H9 (cell line): ENCODE data around the gene PHKG1. TPM values are rescaled to one million over a fixed set of nuclear protein-coding genes. Genes with fewer than 3 reads are reported as not detected.
"Not testable (repeated sequence)": the region's sequence is repeated elsewhere in the genome, so short reads cannot be mapped to it uniquely, and the experiment has no call there.

ENCODE experiments used
- DNase-seq: peaks from one replicate; pipeline ENCODE4 v3.0.0-alpha.2; 2017
- H2AFZ ChIP-seq: one replicate; pipeline ENCODE4 v1.6.1; 2013; ENCODE audit warnings: mild to moderate bottlenecking, low read length, control low read depth, moderate library complexity
- H2AK5ac ChIP-seq: 2 replicates; pipeline ENCODE4 v1.6.1; 2013; ENCODE audit warnings: low read length, control low read depth, mixed read lengths; ENCODE audit not compliant: insufficient read length
- H2BK120ac ChIP-seq: one replicate; pipeline ENCODE4 v1.6.1; 2013; ENCODE audit warnings: low read depth, mild to moderate bottlenecking, low read length, control low read depth, inconsistent platforms; ENCODE audit not compliant: poor library complexity, severe bottlenecking
- H2BK12ac ChIP-seq: 2 replicates; pipeline ENCODE4 v1.6.1; 2013; ENCODE audit warnings: low read length, control low read depth, mixed read lengths, low read depth; ENCODE audit not compliant: insufficient read length
- H2BK15ac ChIP-seq: 2 replicates; pipeline ENCODE4 v1.6.1; 2013; ENCODE audit warnings: low read depth, low read length, control low read depth
- H2BK20ac ChIP-seq: one replicate; pipeline ENCODE4 v1.6.1; 2013; ENCODE audit warnings: low read depth, mild to moderate bottlenecking, low read length, control low read depth, inconsistent platforms; ENCODE audit not compliant: poor library complexity, severe bottlenecking
- H2BK5ac ChIP-seq: 2 replicates; pipeline ENCODE4 v1.6.1; 2013; ENCODE audit warnings: low read length, control low read depth, mixed read lengths; ENCODE audit not compliant: insufficient read length
- H3K14ac ChIP-seq: 2 replicates; pipeline ENCODE4 v1.6.1; 2013; ENCODE audit warnings: low read length, control low read depth; ENCODE audit not compliant: insufficient read depth
- H3K18ac ChIP-seq: 2 replicates; pipeline ENCODE4 v1.6.1; 2013; ENCODE audit warnings: low read depth, mild to moderate bottlenecking, mixed read lengths, low read length, control low read depth; ENCODE audit not compliant: insufficient read length
- H3K23ac ChIP-seq: 2 replicates; pipeline ENCODE4 v1.6.1; 2013; ENCODE audit warnings: low read length, control low read depth, mixed read lengths, low read depth; ENCODE audit not compliant: insufficient read length
- H3K23me2 ChIP-seq: 2 replicates; pipeline ENCODE4 v1.6.1; 2013; ENCODE audit warnings: low read depth, mild to moderate bottlenecking, mixed read lengths, low read length, control low read depth; ENCODE audit not compliant: insufficient read length, poor library complexity, severe bottlenecking
- H3K27ac ChIP-seq: 2 replicates; pipeline ENCODE4 v1.5.1; 2013; ENCODE audit warnings: low read length, control low read depth, mixed read lengths, low read depth; ENCODE audit not compliant: insufficient read length
- H3K27me3 ChIP-seq: 2 replicates; pipeline ENCODE4 v1.6.1; 2013; ENCODE audit warnings: low read length, control low read depth, inconsistent platforms; ENCODE audit not compliant: insufficient read depth
- H3K4ac ChIP-seq: 2 replicates; pipeline ENCODE4 v1.6.1; 2013; ENCODE audit warnings: low read depth, mild to moderate bottlenecking, control low read depth, inconsistent platforms, low read length, moderate library complexity
- H3K4me1 ChIP-seq: 2 replicates; pipeline ENCODE4 v1.6.1; 2013; ENCODE audit warnings: low read length, control low read depth, inconsistent platforms; ENCODE audit not compliant: insufficient read depth
- H3K4me2 ChIP-seq: 2 replicates; pipeline ENCODE4 v1.6.1; 2013; ENCODE audit warnings: low read length, control low read depth, mixed read lengths; ENCODE audit not compliant: insufficient read length, insufficient read depth
- H3K56ac ChIP-seq: 2 replicates; pipeline ENCODE4 v1.6.1; 2013; ENCODE audit warnings: low read depth, mild to moderate bottlenecking, mixed read lengths, low read length, control low read depth; ENCODE audit not compliant: insufficient read length
- H3K79me1 ChIP-seq: 2 replicates; pipeline ENCODE4 v1.6.1; 2013; ENCODE audit warnings: low read depth, mild to moderate bottlenecking, moderate library complexity, low read length, control low read depth, inconsistent platforms; ENCODE audit not compliant: insufficient read depth, poor library complexity, severe bottlenecking
- H3K79me2 ChIP-seq: 2 replicates; pipeline ENCODE4 v1.6.1; 2013; ENCODE audit warnings: low read length, control low read depth, inconsistent platforms; ENCODE audit not compliant: insufficient read depth
- H3K9ac ChIP-seq: 2 replicates; pipeline ENCODE4 v1.6.1; 2013; ENCODE audit warnings: low read length, control low read depth, mixed read lengths; ENCODE audit not compliant: insufficient read length; ENCODE audit errors: extremely low read depth
- H3K9me3 ChIP-seq: one replicate; pipeline ENCODE4 v1.6.1; 2013; ENCODE audit warnings: low read depth, low read length, inconsistent platforms; ENCODE audit not compliant: control insufficient read depth
- H3T11ph ChIP-seq: one replicate; pipeline ENCODE4 v1.6.1; 2013; ENCODE audit warnings: mild to moderate bottlenecking, low read length, control low read depth, inconsistent platforms
- H4K20me1 ChIP-seq: one replicate; pipeline ENCODE4 v1.6.1; 2013; ENCODE audit not compliant: control insufficient read depth, insufficient read length, insufficient read depth
- H4K5ac ChIP-seq: 2 replicates; pipeline ENCODE4 v1.6.1; 2013; ENCODE audit warnings: low read depth, mild to moderate bottlenecking, mixed read lengths, low read length, control low read depth; ENCODE audit not compliant: insufficient read length
- H4K8ac ChIP-seq: replicated peaks from 2 replicates; pipeline ENCODE4 v1.6.1; 2013; ENCODE audit warnings: low read length, control low read depth, mixed read lengths, low read depth; ENCODE audit not compliant: insufficient read length
- H4K91ac ChIP-seq: 2 replicates; pipeline ENCODE4 v1.6.1; 2013; ENCODE audit warnings: low read depth, mild to moderate bottlenecking, moderate library complexity, mixed read lengths, low read length, control low read depth; ENCODE audit not compliant: insufficient read length
- H3K27ac Mint-ChIP-seq, 3 experiments: 2 replicates in 2 of 3; 3 replicates in 1 of 3; pipeline ENCODE4 v1.8.0; 2020 to 2021; ENCODE audit warnings: mixed read lengths in 3 of 3, mild to moderate bottlenecking in 1 of 3, moderate library complexity in 1 of 3
- H3K27me3 Mint-ChIP-seq: 2 replicates; pipeline ENCODE4 v1.8.0; 2021; ENCODE audit warnings: low read depth, mild to moderate bottlenecking, moderate library complexity, mixed read lengths
- H3K36me3 Mint-ChIP-seq, 3 experiments: 2 replicates in 2 of 3; 3 replicates in 1 of 3; pipeline ENCODE4 v1.8.0; 2020 to 2021; ENCODE audit warnings: low read depth in 3 of 3, mixed read lengths in 3 of 3; ENCODE audit not compliant: insufficient read depth in 1 of 3
- H3K4me1 Mint-ChIP-seq, 2 experiments: 2 replicates each; pipeline ENCODE4 v1.8.0; 2020; ENCODE audit warnings: mixed read lengths in 2 of 2
- H3K4me3 Mint-ChIP-seq, 2 experiments: 2 replicates in 1 of 2; 3 replicates in 1 of 2; pipeline ENCODE4 v1.8.0; 2020 to 2021; ENCODE audit warnings: mild to moderate bottlenecking in 2 of 2, mixed read lengths in 2 of 2, moderate library complexity in 1 of 2
- H3K9me3 Mint-ChIP-seq, 2 experiments: 2 replicates in 1 of 2; 3 replicates in 1 of 2; pipeline ENCODE4 v1.8.0; 2020; ENCODE audit warnings: mild to moderate bottlenecking in 2 of 2, mixed read lengths in 2 of 2, moderate library complexity in 1 of 2
- WGBS: extraction: QIAGEN DNeasy Blood & Tissue Kit; methylation state at CpG from one replicate; pipeline ENCODE4 v1.1.7; 2013; ENCODE audit warnings: missing lambda C conversion rate, low lambda C conversion rate, mixed read lengths; ENCODE audit not compliant: insufficient read length; ENCODE audit errors: extremely low coverage; 5-methylcytosine and 5-hydroxymethylcytosine counted together
- total RNA-seq: library from RNA; stranded (reverse); gene quantifications from 2 replicates; pipeline ENCODE4 v1.2.1, GENCODE V29; 2021
- TF ChIP-seq, protein P1 (sequence below): fragments of 200-600 bp; sonication (generic); conservative IDR thresholded peaks from 3 replicates; pipeline ENCODE4 v1.8.0; 2021; ENCODE audit warnings: antibody characterized with exemption, mild to moderate bottlenecking

Gene PHKG1
- total RNA-seq, 1 experiment from 2014 or later, result 0.42 TPM

DNA sequence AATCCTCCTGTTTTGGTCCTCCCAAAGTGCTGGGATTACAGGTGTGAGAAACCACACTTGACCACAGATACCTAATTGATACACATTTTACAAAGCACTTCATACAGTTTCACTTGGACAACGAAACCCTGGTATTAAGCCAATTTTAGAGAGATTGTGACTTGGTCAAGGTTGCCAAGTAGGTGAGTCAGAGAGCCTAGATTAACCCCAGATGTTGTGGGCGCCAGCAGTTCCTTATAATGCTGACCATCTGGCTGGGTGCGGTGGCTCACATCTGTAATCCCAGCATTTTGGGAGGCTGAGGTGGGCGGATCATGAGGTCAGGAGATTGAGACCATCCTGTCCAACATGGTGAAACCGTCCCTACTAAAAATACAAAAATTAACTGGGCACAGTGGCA lies 4.9 kb upstream of the PHKG1 start:
- no CpG with 5 or more reads among the region's 5 CpGs for WGBS
- no peak overlapping the region for H3K4me3 Mint-ChIP-seq
- H3K4me1 Mint-ChIP-seq, result no peaks in the 10 kb centered on the region
- Histone ChIP-seq H3K4ac (no peak overlapping the region), H3K23me2 (no peaks in the 10 kb centered on the region), H3K18ac (no peak overlapping the region), H4K8ac (no peak overlapping the region), H3K14ac (no peak overlapping the region), H3K27me3 (no peaks in the 10 kb centered on the region), H4K91ac (no peak overlapping the region), H2AFZ (no peak overlapping the region), H2BK120ac (no peak overlapping the region), H2BK5ac (no peak overlapping the region), H3K56ac (no peak overlapping the region), H2BK12ac (no peak overlapping the region), H3K79me1 (no peaks in the 10 kb centered on the region), H3K9ac (no peak overlapping the region), H2AK5ac (no peak overlapping the region), H3K4me2 (no peak overlapping the region), H4K5ac (no peak overlapping the region), H3K9me3 (no peaks in the 10 kb centered on the region), H4K20me1 (no peaks in the 10 kb centered on the region), H3K27ac (no peak overlapping the region), H2BK20ac (no peak overlapping the region), H3K4me1 (no peaks in the 10 kb centered on the region), H3T11ph (no peak overlapping the region), H3K79me2 (no peaks in the 10 kb centered on the region), H2BK15ac (no peak overlapping the region), H3K23ac (no peak overlapping the region)
- H3K27me3 Mint-ChIP-seq, result no peaks in the 10 kb centered on the region
- no peak for DNase-seq
- H3K9me3 Mint-ChIP-seq, result peaks cover 0 to 7% of the 10 kb centered on the region in 2 experiments; a peak in 2 of 5 replicates
- peaks cover 16 to 32% (median 21%) of the 10 kb centered on the region in 3 experiments for H3K36me3 Mint-ChIP-seq
- TF ChIP-seq, protein P1, sequence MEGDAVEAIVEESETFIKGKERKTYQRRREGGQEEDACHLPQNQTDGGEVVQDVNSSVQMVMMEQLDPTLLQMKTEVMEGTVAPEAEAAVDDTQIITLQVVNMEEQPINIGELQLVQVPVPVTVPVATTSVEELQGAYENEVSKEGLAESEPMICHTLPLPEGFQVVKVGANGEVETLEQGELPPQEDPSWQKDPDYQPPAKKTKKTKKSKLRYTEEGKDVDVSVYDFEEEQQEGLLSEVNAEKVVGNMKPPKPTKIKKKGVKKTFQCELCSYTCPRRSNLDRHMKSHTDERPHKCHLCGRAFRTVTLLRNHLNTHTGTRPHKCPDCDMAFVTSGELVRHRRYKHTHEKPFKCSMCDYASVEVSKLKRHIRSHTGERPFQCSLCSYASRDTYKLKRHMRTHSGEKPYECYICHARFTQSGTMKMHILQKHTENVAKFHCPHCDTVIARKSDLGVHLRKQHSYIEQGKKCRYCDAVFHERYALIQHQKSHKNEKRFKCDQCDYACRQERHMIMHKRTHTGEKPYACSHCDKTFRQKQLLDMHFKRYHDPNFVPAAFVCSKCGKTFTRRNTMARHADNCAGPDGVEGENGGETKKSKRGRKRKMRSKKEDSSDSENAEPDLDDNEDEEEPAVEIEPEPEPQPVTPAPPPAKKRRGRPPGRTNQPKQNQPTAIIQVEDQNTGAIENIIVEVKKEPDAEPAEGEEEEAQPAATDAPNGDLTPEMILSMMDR, result no peak
- H3K27ac Mint-ChIP-seq, result no peak overlapping the region

DNA sequence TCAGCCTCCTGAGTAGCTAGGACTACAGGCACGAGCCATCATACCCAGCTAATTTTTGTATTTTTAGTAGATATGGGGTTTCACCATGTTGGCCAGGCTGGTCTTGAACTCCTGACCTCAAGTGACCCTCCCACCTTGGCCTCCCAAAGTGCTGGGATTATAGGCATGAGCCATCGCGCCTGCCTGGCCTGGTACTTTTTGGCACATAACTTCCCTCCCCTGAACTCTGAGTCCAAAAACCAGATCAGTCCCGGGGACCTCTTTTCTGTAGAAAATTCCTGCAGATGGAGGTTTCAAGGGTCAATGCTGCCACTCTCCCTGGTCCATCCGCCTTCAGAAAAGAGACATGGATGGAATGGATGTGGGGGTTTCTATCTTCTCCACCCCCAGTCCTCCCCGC lies 364 bp downstream of the PHKG1 start:
- H2BK5ac ChIP-seq, H3K23me2 ChIP-seq, H3K9ac ChIP-seq, H3K9me3 ChIP-seq, H3K4ac ChIP-seq, H2BK15ac ChIP-seq, H4K91ac ChIP-seq, H2AFZ ChIP-seq, H3K27me3 ChIP-seq, H3T11ph ChIP-seq, H3K79me2 ChIP-seq, H3K9me3 Mint-ChIP-seq, H4K8ac ChIP-seq, H3K27me3 Mint-ChIP-seq, H2AK5ac ChIP-seq, H4K5ac ChIP-seq, H4K20me1 ChIP-seq, H3K4me1 ChIP-seq, H3K18ac ChIP-seq, H3K4me3 Mint-ChIP-seq, H3K4me2 ChIP-seq, H3K79me1 ChIP-seq, H3K23ac ChIP-seq, H3K27ac ChIP-seq, H3K4me1 Mint-ChIP-seq, H3K27ac Mint-ChIP-seq, H3K14ac ChIP-seq, H2BK120ac ChIP-seq, H3K56ac ChIP-seq, DNase-seq, H2BK12ac ChIP-seq, H3K36me3 Mint-ChIP-seq, H2BK20ac ChIP-seq: not testable (repeated sequence)
- WGBS, result no CpG with 5 or more reads among the region's 6 CpGs
